HG02884 (cell line): ENCODE measurements around the gene ITCH.
"Not testable (repeated sequence)": the region's sequence is repeated elsewhere in the genome, so short reads cannot be mapped to it uniquely, and the experiment has no call there.

Source experiments
- ATAC-seq: cut with Tn5 transposase; IDR thresholded peaks from one replicate; pipeline ENCODE4 v1.9.1; 2021; ENCODE audit warnings: mild to moderate bottlenecking, moderate library complexity; ENCODE audit not compliant: unreplicated experiment

The ITCH gene

DNA sequence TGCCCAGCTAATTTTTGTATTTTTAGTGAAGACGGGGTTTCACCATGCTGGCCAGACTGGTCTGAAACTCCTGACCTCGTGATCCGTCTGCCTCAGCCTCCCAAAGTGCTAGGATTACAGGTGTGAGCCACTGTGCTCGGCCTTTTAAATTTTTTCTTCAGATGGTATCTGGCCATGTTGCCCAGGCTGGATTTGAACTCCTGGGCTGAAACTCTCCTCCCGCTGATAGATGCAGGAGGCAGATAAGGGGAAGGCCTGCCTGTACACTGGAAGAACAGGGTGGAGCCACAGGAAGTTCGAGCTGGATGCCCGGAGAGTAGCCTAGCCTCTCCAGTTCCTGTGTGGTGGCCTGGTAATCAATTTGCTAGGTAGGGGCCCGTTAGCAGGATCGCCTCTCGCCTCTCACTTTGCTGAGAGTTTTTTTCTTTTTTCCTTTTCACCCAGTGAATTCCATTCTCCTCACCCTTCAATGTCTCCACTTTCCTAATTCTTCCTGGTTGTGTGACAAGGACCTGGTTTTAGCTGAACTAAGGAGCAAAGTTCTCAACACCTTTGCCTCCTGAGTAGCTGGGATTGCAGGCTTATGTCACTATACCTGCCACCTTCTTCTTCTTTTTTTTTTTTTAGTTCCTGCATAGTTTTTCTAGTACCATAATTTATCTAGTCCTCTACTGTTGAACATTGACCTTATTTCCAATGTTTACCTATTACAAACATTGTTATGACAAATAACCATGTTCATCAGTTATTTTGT is 19.4 kb upstream of the ITCH start:
- ATAC-seq = no peak

DNA sequence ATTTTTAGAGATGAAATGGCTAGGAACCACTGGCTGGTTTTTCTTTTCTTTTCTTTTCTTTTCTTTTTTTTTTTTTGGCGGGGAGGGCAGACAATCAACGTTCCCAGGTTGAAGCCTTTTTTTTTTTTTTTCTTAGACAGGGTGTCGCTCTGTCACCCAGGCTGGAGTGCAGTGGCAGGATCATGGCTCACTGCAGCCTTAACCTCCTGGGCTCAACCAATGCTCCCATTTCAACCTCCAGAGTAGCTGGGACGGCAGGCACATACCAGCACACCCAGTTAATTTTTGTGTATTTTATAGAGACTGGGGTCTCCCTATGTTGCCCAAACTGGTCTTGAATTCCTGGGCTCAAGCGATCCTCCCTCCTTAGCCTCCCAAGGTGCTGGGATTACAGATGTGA is 18.8 kb upstream of the ITCH start:
- no peak for ATAC-seq

DNA sequence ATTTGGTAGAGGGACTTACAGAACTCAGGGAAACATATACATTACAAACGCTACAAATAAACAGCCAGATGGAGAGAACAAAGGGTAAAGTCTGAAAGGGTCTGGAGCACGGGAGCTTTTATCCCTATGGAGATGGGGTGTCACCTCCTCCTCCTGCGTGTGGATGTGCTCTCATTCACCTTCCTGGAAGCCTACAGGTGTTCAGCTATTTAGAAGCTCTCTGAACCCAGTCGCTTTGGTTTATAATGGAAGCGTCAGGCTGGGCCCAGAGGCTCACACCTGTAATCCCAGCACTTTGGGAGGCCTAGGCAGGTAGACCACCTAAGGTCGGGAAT is 17.7 kb upstream of the ITCH start:
- ATAC-seq = no peak

DNA sequence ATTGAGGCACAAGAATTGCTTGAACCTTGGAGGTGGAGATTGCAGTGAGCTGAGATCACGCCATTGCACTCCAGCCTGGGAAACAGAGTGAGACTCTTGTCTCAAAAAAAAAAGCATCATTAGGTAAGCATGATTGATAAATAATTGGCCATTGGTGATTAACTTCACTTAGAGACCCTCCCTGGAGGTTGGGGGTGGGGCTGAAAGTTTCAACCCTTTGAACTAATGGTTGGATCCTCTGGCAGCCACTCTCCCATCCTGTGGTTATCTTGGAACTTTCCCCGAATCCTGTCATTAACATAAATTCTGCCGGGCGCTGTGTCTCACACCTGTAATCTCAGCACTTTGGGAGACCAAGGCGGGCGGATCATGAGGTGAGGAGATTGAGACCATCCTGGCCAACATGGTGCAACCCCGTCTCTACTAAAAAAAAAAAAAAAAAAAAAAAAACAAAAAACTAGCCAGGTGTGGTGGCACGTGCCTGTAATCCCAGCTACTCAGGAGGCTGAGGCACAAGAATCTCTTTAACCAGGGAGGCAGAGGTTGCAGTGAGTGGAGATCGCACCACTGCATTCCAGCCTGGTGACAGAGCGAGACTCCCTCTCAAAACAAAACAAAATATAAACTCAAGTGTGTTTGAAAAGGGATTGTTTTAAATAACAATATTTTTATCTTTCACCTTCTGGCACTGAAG is 17.1 kb upstream of the ITCH start:
- ATAC-seq = not testable (repeated sequence)

GRCh38 chr20:34346533-34346865 is 16.6 kb upstream of the ITCH start:
- not testable (repeated sequence) for ATAC-seq

DNA sequence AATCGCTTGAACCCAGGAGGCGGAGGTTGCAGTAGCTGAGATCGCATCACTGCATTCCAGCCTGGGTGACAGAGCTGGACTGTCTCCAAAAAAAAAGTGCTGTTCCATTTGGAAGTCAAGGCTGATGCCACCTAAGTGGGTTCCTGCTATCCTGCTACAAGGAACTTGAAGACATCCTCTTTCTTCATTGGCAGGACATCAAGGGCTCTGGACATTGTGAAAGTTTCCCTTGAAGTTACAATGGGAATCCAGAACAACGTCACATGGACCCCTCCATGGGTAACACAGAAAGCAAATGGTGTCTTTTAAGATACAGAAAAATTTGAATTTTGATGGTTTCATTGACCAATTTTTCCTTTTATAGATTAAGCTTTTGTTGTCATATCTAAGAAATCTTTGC is 15.5 kb upstream of the ITCH start:
- ATAC-seq = no peak

DNA sequence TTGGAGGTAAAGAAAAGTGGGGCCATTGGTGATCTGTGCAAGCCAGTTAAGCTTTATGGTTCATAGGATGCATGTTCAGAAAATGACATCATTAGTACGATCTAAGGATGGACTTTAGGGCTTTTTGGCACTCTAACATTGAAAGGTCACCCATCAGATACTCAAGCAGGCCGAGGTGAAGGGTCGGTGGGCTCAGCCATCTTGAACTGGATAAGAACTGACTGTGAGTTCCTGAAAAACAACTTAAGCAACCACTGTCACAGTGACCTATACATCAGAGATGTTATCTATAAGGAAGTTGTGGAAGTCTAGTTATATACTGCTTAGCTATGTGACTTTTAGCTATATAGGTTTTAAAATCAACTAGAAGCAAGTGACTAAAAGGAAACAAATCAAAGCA is 13.0 kb upstream of the ITCH start:
- ATAC-seq = no peak

DNA sequence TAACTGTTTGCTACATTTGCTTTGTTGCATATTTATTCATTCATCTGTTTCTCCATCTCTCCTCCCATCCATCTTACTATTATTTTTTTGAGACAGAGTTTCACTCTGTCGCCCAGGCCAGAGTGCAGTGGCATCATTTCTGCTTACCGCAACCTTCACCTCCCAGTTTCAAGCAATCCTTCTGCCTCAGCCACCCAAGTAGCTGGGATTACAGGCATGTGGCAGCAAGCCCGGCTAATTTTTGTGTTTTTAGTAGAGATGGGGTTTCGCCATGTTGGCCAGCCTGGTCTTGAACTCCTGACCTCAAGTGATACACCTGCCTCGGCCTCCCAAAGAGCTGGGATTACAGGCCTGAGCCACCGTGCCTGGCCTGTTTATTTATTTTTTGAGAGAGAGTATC is 9.6 kb upstream of the ITCH start:
- not testable (repeated sequence) for ATAC-seq

GRCh38 chr20:34355427-34355826 is 7.6 kb upstream of the ITCH start:
- no peak for ATAC-seq

DNA sequence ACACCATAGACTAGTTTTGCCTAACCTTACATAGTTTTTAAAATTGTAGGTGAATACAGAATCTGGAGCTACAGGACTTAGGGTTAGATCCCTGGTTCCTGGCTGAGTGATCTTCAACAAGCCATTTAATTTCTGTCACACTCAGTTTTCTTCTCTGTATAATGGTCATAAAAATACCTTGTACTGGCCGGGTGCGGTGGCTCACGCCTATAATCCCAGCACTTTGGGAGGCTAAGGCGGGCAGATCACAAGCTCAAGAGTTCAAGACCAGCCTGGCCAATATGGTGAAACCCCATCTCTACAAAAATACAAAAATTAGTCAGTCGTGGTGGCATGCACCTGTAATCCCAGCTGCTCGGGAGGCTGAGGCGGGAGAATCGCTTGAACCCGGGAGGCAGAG is 3.3 kb upstream of the ITCH start:
- not testable (repeated sequence) for ATAC-seq

- no peak for ATAC-seq
These were observed 491 bp upstream of the ITCH start for GRCh38 chr20:34362502-34363061.

DNA sequence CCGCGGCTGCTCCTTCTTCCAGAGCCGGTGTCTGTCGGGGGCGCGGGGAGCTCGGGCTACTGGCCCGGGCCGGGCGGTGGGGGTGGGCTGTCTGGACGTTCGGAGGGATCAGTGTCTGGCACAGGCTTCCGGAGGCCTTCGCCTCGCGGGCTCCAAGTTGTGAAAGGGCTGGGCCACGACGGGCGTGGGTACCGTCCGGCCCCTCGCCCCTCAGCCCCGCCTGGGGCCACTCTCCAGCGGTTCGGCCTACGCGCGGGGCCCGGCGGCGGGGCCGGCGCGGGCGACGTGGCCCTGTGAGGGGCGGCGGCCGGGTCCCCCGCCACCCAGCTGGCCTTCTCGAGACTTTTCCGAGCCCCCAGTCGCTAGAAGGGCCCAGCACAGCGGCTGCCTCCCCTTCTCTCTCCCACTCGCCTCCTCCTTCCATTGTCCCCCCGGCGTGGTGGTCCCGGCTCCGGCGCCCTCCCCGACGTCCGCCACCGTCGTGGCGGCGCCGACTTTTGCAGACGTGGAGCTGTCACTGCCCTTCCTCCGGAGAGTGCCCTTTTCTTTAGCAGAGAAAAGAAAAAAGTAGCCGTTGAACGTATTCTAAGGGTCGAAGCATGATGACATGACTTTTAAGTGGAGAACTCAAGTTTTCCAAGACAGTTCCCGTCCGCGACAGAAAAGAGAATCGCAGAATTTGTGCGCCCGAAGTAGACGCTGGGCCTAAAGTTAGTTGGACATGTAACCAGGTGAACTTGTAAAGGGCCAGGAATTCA is 571 bp downstream of the ITCH start:
- ATAC-seq = peak; percentile 26

DNA sequence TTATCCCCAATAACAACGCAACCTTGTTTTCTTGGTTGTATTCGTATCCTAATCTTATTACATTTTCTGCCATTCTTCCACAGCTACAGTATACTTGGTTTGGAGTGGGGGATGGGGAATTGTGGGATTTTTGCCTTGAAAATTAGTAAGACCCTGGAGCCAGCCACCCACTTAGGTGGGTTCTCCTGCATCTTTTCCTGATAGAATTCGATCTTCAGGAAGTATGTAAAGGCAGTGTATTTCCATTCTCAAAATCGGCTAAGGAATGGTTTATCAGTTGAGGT is 1.1 kb downstream of the ITCH start:
- no peak for ATAC-seq

GRCh38 chr20:34365765-34366213 is 2.7 kb downstream of the ITCH start:
- peak; percentile 65 for ATAC-seq

GRCh38 chr20:34367155-34367554 is 4.1 kb downstream of the ITCH start:
- ATAC-seq = no peak

GRCh38 chr20:34367911-34368310 is 4.8 kb downstream of the ITCH start:
- not testable (repeated sequence) for ATAC-seq

GRCh38 chr20:34368547-34368946 is 5.5 kb downstream of the ITCH start:
- no peak for ATAC-seq

- ATAC-seq = no peak
These were observed 6.2 kb downstream of the ITCH start for GRCh38 chr20:34369265-34369664.

DNA sequence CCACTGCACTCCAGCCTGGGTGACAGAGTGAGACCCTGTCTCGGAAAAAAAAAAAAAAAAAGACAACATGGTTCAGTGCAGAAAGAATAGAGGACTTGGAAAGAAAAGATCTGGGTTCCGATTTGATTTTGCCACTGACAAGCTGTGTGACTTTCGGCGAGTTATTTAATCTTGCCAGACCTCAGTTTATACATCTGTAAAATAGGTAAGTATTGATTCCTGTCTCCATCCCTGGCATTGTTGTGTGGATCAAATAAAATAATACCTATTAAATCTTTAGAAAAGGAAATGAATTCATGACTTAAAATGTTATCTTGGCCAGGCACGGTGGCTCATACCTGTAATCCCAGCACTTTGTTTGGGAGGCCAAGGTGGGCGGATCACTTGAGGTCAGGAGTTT is 7.0 kb downstream of the ITCH start:
- no peak for ATAC-seq

DNA sequence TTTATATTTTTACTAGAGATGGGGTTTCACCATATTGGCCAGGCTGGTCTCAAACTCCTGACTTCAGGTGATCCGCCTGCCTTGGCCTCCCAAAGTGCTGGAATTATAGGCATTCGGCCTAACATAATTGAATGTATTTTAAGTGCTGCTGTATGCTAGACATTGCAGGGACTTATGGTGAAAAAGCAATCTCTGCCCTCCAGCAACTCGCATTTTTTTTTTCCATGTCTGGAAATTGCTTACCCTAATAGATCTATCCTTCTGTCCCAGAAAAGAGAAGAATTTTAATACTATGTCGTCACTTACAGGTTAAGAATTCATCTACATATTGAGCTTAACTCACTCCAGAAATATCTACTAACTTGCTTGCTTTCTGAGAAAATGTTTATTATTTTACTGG is 10.4 kb downstream of the ITCH start:
- no peak for ATAC-seq

- no peak for ATAC-seq
These were observed 11.2 kb downstream of the ITCH start for GRCh38 chr20:34374209-34374760.

DNA sequence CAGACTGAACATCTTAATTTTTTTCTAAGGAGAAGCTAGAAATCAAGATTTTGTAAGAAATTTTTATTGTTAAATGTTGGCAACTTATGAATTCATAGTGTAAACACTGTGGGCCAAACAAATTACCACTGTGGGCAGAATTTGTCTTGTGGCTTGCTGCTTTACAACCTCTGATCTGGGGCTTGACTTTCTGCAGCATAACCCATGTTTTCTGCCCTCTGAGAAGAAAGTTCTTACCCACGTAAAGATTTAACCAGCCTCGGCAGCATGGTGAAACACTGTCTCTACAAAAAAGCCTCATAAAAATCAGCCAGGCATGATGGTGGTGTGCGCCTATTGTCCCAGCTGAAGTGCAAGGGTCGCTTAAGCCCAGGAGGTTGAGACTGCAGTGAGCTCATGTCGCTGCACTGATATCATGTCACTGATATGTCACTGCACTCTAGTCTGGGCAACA is 12.9 kb downstream of the ITCH start:
- ATAC-seq = no peak
